CD14-positive monocyte (primary cell): ENCODE data around the gene ACP3. TPM values are rescaled to one million over a fixed set of nuclear protein-coding genes. Genes with fewer than 3 reads are reported as not detected.

Experiments
- DNase-seq, 3 donors: peaks; one replicate each; pipeline ENCODE4 v3.0.0-alpha.2; 2011 to 2022
- H2AFZ ChIP-seq: 2 replicates; pipeline ENCODE4 v1.6.0; 2012; ENCODE audit warnings: mild to moderate bottlenecking, low read depth, low read length, inconsistent platforms; ENCODE audit not compliant: insufficient read depth, poor library complexity, severe bottlenecking
- H3K27ac ChIP-seq, 2 donors: 1 replicate in 1 of 2; 2 replicates in 1 of 2; pipeline ENCODE4 v1.5.1; 2012 to 2013; ENCODE audit warnings: low read length in 2 of 2, control low read depth in 1 of 2, inconsistent platforms in 1 of 2, low read depth in 1 of 2, mild to moderate bottlenecking in 1 of 2
- H3K27me3 ChIP-seq, 2 donors: one replicate each; pipeline versions ENCODE4 v1.6.0 to v1.6.1; 2011 to 2013; ENCODE audit warnings: low read length in 2 of 2; ENCODE audit not compliant: control insufficient read depth in 2 of 2, insufficient read depth in 2 of 2
- H3K36me3 ChIP-seq, 2 donors: replicated peaks in 1 of 2; 1 replicate in 1 of 2; 2 replicates in 1 of 2; pipeline versions ENCODE4 v1.5.1 to v1.6.1; 2012 to 2013; ENCODE audit warnings: low read length in 2 of 2, control low read depth in 1 of 2, inconsistent platforms in 1 of 2, mild to moderate bottlenecking in 1 of 2; ENCODE audit not compliant: insufficient read depth in 2 of 2, control insufficient read depth in 1 of 2
- H3K4me1 ChIP-seq, 2 donors: 1 replicate in 1 of 2; 2 replicates in 1 of 2; pipeline versions ENCODE4 v1.5.1 to v1.6.1; 2012 to 2013; ENCODE audit warnings: low read length in 2 of 2, control low read depth in 1 of 2, inconsistent platforms in 1 of 2, mild to moderate bottlenecking in 1 of 2, moderate library complexity in 1 of 2; ENCODE audit not compliant: insufficient read depth in 2 of 2, control insufficient read depth in 1 of 2
- H3K4me2 ChIP-seq: replicated peaks from 2 replicates; pipeline ENCODE3; 2012; ENCODE audit warnings: low read length, moderate library complexity, mild to moderate bottlenecking; ENCODE audit not compliant: poor library complexity, severe bottlenecking; ENCODE audit errors: extremely low read depth
- H3K4me3 ChIP-seq, 3 experiments: fragments of 200-600 bp in 1 of 3; sonication (generic) in 1 of 3; replicated peaks in 1 of 3; 1 replicate in 2 of 3; 2 replicates in 1 of 3; pipeline ENCODE4 v1.5.1; 2011 to 2013; ENCODE audit warnings: low read length in 3 of 3, mild to moderate bottlenecking in 3 of 3, control low read depth in 2 of 3, low read depth in 2 of 3, inconsistent platforms in 1 of 3, moderate library complexity in 1 of 3
- H3K79me2 ChIP-seq: 2 replicates; pipeline ENCODE4 v1.6.0; 2012; ENCODE audit warnings: mild to moderate bottlenecking, control low read depth, inconsistent platforms, low read length, moderate library complexity; ENCODE audit not compliant: insufficient read depth
- H3K9ac ChIP-seq: 2 replicates; pipeline ENCODE4 v1.6.0; 2017; ENCODE audit warnings: low read length, mild to moderate bottlenecking; ENCODE audit not compliant: insufficient read depth, poor library complexity, severe bottlenecking
- H3K9me3 ChIP-seq, 2 donors: replicated peaks in 1 of 2; 1 replicate in 1 of 2; 2 replicates in 1 of 2; pipeline versions ENCODE4 v1.5.1 to v1.6.1; 2012 to 2013; ENCODE audit warnings: low read length in 2 of 2, control low read depth in 1 of 2; ENCODE audit not compliant: control insufficient read depth in 1 of 2, insufficient read depth in 1 of 2
- H4K20me1 ChIP-seq: 2 replicates; pipeline ENCODE4 v1.6.0; 2012; ENCODE audit warnings: mild to moderate bottlenecking, low read length, control low read depth, moderate library complexity; ENCODE audit not compliant: insufficient read depth
- H3K27ac Mint-ChIP-seq, 7 donors: one replicate each; pipeline ENCODE4 v1.8.0; 2020; ENCODE audit warnings: mild to moderate bottlenecking in 7 of 7, mixed read lengths in 7 of 7, moderate library complexity in 6 of 7, inconsistent platforms in 2 of 7
- H3K27me3 Mint-ChIP-seq, 3 donors: one replicate each; pipeline ENCODE4 v1.8.0; 2021 to 2022; ENCODE audit warnings: low read depth in 3 of 3, mild to moderate bottlenecking in 3 of 3, mixed read lengths in 3 of 3, moderate library complexity in 3 of 3, inconsistent platforms in 1 of 3
- H3K36me3 Mint-ChIP-seq, 2 donors: one replicate each; pipeline ENCODE4 v1.8.0; 2020; ENCODE audit warnings: mixed read lengths in 2 of 2, inconsistent platforms in 1 of 2, mild to moderate bottlenecking in 1 of 2
- H3K4me1 Mint-ChIP-seq: one replicate; pipeline ENCODE4 v1.8.0; 2020; ENCODE audit warnings: mild to moderate bottlenecking, mixed read lengths
- H3K4me3 Mint-ChIP-seq, 2 donors: one replicate each; pipeline ENCODE4 v1.8.0; 2020; ENCODE audit warnings: mild to moderate bottlenecking in 2 of 2, mixed read lengths in 2 of 2, moderate library complexity in 1 of 2
- H3K9me3 Mint-ChIP-seq, 7 donors: one replicate each; pipeline ENCODE4 v1.8.0; 2020 to 2022; ENCODE audit warnings: mixed read lengths in 7 of 7, mild to moderate bottlenecking in 6 of 7, moderate library complexity in 6 of 7, inconsistent platforms in 2 of 7
- CTCF ChIP-seq: fragments of 200-600 bp; IDR thresholded peaks from one replicate; pipeline ENCODE4 v1.8.0; 2022; ENCODE audit warnings: antibody characterized with exemption, mild to moderate bottlenecking
- WGBS: methylation state at CpG from one replicate; pipeline ENCODE4 v1.1.5; 2013; ENCODE audit warnings: missing lambda C conversion rate; ENCODE audit not compliant: insufficient coverage; 5-methylcytosine and 5-hydroxymethylcytosine counted together
- intact Hi-C, 2 donors: fragments of 100-400 bp; cut with micrococcal nuclease; formaldehyde crosslinking; loops; one replicate each; pipeline versions ENCODE4 v1.15.0 to v1.15.1; 2023
- polyA plus RNA-seq, 3 donors: library from polyadenylated mRNA; depleted of rRNA in 1 of 3; unstranded in 2 of 3; stranded (reverse) in 1 of 3; fragments of 300-500 nt in 2 of 3; fragments of >200 nt in 1 of 3; fragmentation: Illumina TruSeq in 2 of 3; gene quantifications; 1 replicate in 2 of 3; 2 replicates in 1 of 3; pipeline ENCODE4 v1.2.3, GENCODE V29; 2012 to 2021

Gene ACP3
- polyA plus RNA-seq, 3 donors: 33.9 to 55.6 (median 44.0) TPM

- Histone ChIP-seq H3K9me3 (no peaks in the 10 kb centered on the region), H3K4me3 (no peak overlapping the region), H3K4me1 (peaks cover 15 to 20% of the 10 kb centered on the region in 2 donors), H3K4me2 (no peak overlapping the region), H3K27me3 (no peaks in the 10 kb centered on the region), H3K79me2 (no peaks in the 10 kb centered on the region), H3K36me3 (no peaks in the 10 kb centered on the region), H4K20me1 (no peaks in the 10 kb centered on the region), H3K27ac (no peak overlapping the region), H2AFZ (no peak overlapping the region), H3K9ac (no peak overlapping the region)
- Mint-ChIP-seq H3K9me3 (peaks cover 0 to 5% (median 0%) of the 10 kb centered on the region in 7 donors), H3K36me3 (no peaks in the 10 kb centered on the region), H3K27ac (peak overlapping the region in 1 of 7 donors; percentile 64), H3K4me3 (no peak overlapping the region), H3K4me1 (peaks cover 21% of the 10 kb centered on the region), H3K27me3 (peaks cover 0 to 2% (median 0%) of the 10 kb centered on the region in 3 donors)
- no peak for DNase-seq
- intact Hi-C loops: loop anchor here in 1 of 2 donors (10.0 kb wide), 1 partner anchor 47 kb away; no protein-coding TSS in a partner anchor
- WGBS: 100% methylated on average over 1 of the region's 2 CpGs
- TF ChIP-seq CTCF: no peak
Measured at GRCh38 chr3:132311841-132312240, 5.4 kb upstream of the ACP3 start.

- Histone ChIP-seq H3K9ac (no peak overlapping the region), H3K27me3 (no peaks in the 10 kb centered on the region), H3K4me3 (no peak overlapping the region), H3K79me2 (peaks cover 35% of the 10 kb centered on the region), H3K4me2 (no peak overlapping the region), H3K9me3 (no peaks in the 10 kb centered on the region), H4K20me1 (peaks cover 14% of the 10 kb centered on the region), H2AFZ (no peak overlapping the region), H3K36me3 (peaks cover 0 to 3% of the 10 kb centered on the region in 2 donors), H3K27ac (peak overlapping the region in 1 of 2 donors; percentile 88), H3K4me1 (peaks cover 30 to 49% of the 10 kb centered on the region in 2 donors)
- no peak for TF ChIP-seq CTCF
- Mint-ChIP-seq H3K4me1 (peaks cover 52% of the 10 kb centered on the region), H3K4me3 (no peak overlapping the region), H3K27ac (peak overlapping the region in 2 of 7 donors; percentile 15 to 95), H3K36me3 (peaks cover 5 to 7% of the 10 kb centered on the region in 2 donors), H3K27me3 (no peaks in the 10 kb centered on the region), H3K9me3 (peaks cover 0 to 5% (median 0%) of the 10 kb centered on the region in 7 donors)
- no peak for DNase-seq
- WGBS: 100% methylated on average over 1 of the region's 1 CpG
- intact Hi-C loops: loop anchor here in 1 of 2 donors (5.0 to 10.0 kb wide), 2 partner anchors 34 to 51 kb away; no protein-coding TSS in a partner anchor
Measured at GRCh38 chr3:132315851-132316250, 1.4 kb upstream of the ACP3 start.
